Stromal cell of bone marrow (primary cell): ENCODE data around the gene LIFR.
"Not testable (repeated sequence)": the region's sequence is repeated elsewhere in the genome, so short reads cannot be mapped to it uniquely, and the experiment has no call there.

Source experiments
- DNase-seq: peaks from one replicate; pipeline ENCODE4 v3.0.0-alpha.2; 2012; ENCODE audit warnings: low read depth

LIFR gene

GRCh38 chr5:38556599-38557307 lies at the start of gene LIFR:
LIFR (minus strand) TSS chr5:38556646; CDS start chr5:38530647, 25,999 bp downstream.
- DNase-seq, result peak; percentile 67

DNA sequence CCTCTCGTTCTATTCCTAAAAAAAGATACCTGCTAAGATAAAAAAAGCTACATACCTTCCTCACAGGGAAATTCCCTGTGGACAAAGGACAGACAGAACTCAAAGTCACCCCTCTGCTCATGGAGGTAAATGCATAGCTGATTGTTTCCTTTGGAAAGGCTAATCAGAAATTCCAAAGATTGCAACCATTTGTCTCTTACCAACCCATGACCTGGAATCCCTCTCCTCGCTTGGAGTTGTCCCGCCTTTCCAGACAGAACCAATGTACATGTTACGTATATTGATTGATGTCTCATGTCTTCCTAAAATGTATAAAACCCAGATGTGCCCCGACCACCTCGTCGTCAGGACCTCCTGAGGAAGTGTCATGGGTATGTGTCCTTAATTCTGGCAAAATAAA lies 49.2 kb upstream of the LIFR start:
- no peak for DNase-seq

GRCh38 chr5:38603691-38604090 lies 47.2 kb upstream of the LIFR start:
- DNase-seq, result peak; percentile 27

DNA sequence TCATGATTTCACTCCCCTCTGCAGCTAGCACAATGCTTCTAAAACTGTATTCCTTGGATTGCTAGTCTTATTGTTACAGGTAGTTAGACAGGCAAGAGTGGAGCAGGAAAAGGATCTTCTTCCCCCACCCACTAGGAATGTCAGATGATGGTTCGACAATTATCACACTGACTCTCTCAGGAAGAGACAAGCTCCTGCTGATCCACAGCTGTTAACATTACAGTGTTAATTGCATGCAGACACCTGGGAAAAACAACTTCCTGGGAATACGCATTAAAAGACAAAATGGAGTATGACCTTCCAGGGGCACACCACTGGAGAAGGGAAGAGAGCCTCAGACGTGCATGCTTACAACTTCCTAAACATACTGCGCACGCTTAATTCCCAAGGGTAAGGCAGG lies 46.2 kb upstream of the LIFR start:
- DNase-seq, result no peak

DNA sequence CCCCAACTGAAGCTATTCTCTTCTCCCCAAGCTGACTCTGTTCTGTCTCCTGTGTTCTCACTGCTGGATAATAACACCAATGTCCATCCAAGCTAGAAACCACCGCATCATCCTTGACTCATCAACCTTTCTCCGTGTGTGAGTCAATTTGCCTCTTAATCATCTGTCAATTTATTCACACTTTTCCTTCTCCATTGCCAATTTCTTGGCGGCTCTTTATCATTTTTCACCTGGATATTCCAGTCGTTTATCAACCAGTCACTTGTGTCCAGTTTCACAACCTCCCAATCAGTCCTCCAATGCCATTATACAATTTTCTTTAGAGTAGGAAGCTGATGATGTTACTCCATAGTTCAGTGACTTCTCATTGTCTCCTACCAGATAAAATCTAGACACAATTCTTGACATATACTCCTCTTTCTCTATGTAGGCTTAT lies 45.4 kb upstream of the LIFR start:
- peak; percentile 62 for DNase-seq

- DNase-seq, result peak; percentile 45
Measured at GRCh38 chr5:38601133-38601862, 44.9 kb upstream of the LIFR start.

DNA sequence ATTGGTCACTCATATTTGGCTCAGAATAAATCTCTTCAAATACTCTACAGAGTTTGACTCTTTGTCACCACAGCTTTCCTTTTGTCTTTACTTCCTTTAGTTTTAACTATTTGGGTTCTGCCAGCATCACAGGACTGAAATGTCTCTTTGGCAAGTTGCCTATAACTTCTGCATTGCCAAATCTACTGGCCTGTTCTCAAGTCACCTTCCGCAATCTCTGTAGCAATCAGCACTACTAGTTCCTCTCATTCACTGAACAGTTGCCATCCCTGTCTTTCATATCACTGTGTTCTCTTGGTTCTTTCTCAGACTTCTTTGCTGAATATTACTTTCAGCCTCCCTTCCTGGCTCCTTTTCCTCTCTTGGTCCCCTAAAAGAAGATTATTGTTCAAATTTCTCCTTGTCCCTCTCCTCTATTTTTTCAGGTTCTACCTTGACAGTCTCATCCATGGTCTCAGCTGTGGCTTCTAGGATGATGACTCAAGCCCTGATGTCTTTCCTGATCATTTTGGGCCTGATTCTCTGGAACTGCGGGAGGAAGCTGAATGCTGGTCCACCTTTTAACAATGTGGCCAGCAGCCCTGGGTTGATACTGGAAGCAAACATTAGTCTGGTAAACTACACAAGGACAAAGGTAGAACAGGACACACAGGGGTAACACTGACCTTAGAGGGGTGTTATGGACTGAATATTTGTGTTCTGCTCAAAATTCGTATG lies 44.0 kb upstream of the LIFR start:
- no peak for DNase-seq

GRCh38 chr5:38599751-38600150 lies 43.3 kb upstream of the LIFR start:
- not testable (repeated sequence) for DNase-seq

- DNase-seq, result peak; percentile 67
Measured at GRCh38 chr5:38598994-38599617, 42.7 kb upstream of the LIFR start.

GRCh38 chr5:38598296-38598993 lies 42.0 kb upstream of the LIFR start:
- no peak for DNase-seq

GRCh38 chr5:38596981-38597380 lies 40.5 kb upstream of the LIFR start:
- DNase-seq, result no peak

DNA sequence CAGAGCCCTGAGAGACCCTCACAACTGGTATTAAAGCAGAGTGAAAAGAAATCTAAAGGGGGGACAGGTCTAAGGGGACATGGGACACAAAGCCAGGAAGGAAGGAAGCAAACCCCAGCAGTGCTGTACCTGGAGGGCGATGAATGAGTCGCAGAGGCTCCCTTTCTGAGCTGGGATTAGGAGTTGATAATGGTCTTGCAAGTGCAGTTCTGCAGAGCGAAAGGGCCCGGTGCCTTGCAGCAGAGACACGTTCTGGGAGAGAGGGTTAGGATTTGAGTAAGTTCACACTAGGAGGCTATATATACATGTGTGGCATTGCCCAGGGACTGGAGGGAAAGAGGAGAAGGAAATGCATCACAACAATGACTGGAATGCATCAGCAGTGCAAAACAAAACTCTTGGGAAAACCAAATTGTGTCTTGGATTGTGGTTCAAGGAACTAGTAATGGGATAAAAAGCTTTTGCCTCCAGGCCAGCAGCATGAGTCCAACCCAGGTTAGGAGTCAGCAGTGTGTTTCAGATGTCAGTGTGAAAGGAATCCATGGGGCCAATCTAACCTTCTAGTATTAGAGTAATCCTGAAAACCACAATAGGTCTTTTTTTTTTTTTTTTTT lies 38.8 kb upstream of the LIFR start:
- peak; percentile 43 for DNase-seq

DNA sequence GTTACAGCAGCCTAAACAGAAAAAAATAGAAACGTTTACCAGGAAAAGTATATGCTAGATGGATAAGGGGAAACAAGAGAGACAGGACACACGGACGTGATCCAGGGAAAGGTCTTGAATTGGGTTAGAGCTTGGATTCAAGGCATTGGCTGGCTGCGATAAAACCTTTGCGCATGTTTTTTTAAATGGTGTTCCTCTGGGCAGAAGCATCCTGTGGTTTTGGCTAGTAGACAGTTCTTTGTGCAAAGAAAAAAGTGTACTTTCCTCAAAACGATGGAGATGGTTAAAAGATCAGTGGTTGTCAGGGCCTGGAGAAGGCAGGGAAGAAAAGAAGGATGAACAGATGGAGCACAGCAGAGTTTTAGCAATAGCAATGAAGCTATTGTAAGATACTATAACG lies 37.5 kb upstream of the LIFR start:
- no peak for DNase-seq

DNA sequence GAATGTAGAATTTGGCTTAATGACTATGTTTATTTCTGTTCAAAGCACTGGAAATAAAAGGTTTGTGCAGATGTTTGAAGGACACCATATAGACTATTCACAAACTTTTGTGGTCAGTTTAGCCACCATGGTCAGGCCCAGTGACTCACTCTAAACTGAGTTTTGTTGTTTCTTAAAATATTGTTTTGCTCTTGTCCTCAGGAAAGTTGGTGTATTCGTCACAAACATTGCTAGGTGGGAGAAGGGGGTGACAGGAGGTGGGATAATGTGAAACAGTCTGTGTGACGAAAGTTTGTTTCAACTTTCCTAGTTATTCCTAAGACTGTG lies 35.0 kb upstream of the LIFR start:
- no peak for DNase-seq

DNA sequence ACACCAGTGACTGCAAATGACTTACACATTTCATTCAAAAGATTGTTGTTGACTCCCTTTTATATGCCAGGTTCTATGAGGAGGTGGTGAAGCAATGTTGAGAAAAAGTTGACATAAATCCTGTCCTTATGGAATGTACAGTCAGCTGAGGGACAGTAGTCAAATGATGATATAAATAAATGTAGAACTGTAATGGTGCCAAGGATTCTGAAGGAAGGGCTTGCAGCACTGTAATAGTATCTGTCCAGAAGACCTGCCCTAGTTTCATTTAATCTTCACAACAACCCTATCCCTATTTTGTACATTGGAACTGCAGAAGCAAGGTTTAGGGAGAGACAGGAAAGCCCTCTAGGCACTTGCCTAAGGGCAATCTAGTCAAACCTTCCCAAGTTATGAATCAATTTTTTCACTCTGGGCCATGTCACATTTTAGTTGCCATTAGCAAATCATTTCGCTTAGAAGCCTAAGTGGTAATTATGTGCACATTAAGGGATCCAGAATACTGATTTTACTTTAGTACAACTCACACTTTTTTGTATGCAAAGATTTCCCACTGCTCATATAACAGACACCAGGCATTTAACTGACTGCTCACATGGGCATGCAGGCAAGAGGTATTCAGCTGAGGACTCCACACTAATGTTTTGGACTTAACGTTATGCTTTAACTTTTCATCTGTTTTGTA lies 34.5 kb upstream of the LIFR start:
- no peak for DNase-seq

GRCh38 chr5:38589629-38590028 lies 33.2 kb upstream of the LIFR start:
- DNase-seq, result no peak

DNA sequence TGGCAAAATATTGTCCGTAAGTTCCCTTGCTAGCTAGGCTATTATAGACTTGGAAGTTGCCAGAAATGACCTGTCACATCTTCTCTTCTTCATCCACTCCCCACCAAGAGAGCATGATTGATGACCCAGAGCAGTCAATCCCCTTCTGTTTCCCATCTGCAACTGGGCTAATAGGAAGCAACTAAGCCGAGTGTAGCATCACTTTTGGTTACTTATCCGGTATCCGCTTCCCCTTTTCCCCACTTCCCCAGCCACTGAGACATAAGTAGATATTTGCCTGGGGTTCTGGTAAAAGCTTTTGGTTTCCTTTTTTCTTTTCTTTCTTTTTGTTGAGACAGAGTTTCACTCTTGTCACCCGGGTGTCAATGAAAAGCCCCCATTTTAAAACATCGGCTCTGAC lies 29.4 kb upstream of the LIFR start:
- DNase-seq, result no peak

DNA sequence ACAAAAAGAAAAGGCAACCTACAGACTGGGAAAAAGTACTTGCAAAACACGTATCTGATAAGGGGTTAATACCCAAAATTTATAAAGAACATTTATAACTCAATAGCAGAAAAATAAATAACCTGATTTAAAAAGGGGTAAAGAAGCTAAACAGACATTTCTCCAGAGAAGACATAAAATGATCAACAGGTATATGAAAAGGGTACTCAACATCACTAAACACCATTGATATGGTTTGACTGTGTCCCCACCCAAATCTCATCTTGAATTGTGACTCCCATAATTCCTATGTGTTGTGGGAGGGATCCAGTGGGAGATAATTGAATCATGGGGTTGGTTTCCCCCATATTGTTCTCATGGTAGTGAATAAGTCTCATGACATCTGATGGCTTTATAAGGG lies 27.1 kb upstream of the LIFR start:
- DNase-seq, result no peak

- DNase-seq, result no peak
Measured at GRCh38 chr5:38582975-38583319, 26.5 kb upstream of the LIFR start.

DNA sequence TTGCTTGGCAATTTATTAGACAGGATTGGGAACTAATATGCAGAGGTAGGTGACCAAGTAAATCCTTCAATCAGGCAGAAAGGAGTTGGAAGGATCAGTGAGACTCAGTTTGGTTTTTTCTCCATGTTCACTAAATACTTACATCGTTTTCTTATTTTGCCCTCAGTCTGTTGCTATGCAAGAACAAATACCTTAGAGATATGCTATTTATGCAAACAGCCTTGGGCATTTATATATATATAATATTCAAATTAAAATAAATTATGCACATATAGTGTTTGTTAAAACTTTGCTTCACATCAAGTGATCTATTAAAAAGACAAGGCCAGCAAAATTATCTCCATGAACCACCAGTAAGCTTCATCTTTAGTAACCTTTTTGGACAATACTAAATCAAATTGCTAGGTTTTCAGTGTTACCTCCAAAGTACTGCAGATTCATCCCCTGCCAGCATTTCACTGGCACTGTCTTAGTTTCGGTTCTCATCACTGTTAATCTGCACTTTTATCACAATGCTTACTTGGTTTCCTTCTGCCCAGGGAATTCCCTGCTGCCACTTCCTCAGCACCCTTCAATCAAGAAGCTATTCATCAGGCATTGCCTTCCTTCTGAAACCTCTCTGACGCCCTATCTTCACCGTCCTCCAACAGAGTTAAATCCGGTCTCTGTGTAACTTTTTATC lies 26.0 kb upstream of the LIFR start:
- DNase-seq, result no peak

DNA sequence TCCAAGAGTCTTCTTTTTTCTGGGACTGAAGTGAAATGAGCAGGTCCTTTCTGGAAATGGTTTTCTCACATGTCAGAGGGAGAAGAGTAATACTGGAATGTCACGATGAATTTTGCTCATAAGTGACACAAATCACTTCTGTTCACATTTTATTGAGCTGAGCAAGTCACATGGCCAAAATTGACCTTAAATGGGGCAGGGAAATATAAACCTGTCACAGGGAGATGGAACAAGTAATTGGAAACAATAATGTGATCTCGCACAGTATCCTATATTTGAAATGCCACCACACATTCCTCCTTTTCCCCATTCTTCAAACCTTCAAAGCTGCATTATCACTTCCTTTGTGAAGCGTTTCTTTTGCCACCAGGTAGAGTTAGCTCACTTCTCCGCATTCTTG lies 25.2 kb upstream of the LIFR start:
- DNase-seq, result no peak
